HL-60 (cell line): ENCODE results near the gene COPS7A.

ENCODE experiments used
- GABPA ChIP-seq: IDR thresholded peaks from 2 replicates; pipeline ENCODE4 v1.6.1; 2012; ENCODE audit warnings: low read depth
- TF ChIP-seq, protein P1 (sequence below): IDR thresholded peaks from one replicate; pipeline ENCODE4 v1.5.1; 2011; ENCODE audit warnings: low read length, control low read depth, inconsistent platforms; ENCODE audit not compliant: insufficient read depth

DNA sequence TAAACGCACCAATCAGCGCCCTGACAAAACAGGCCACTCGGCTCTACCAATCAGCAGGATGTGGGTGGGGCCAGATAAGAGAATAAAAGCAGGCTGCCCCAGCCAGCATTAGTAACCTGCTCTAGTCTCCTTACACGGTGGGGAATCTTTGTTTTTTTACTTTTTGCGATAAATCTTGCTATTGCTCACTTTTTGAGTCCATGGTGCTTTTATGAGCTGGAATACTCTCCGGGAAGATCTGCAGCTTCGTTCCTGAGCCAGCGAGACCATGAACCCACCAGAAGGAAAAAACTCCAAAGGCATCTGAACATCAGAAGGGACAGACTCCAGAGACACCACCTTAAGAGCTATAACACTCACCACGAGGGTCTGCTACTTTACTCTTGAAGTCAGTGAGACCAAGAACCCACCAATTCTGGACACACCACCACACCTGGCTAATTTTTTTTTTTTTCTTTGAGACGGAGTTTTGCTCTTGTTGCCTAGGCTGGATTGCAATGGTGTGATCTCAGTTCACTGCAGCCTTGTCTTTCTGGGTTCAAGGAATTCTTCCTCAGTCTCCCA, 6.9 kb upstream of the COPS7A start:
- TF ChIP-seq, protein P1, sequence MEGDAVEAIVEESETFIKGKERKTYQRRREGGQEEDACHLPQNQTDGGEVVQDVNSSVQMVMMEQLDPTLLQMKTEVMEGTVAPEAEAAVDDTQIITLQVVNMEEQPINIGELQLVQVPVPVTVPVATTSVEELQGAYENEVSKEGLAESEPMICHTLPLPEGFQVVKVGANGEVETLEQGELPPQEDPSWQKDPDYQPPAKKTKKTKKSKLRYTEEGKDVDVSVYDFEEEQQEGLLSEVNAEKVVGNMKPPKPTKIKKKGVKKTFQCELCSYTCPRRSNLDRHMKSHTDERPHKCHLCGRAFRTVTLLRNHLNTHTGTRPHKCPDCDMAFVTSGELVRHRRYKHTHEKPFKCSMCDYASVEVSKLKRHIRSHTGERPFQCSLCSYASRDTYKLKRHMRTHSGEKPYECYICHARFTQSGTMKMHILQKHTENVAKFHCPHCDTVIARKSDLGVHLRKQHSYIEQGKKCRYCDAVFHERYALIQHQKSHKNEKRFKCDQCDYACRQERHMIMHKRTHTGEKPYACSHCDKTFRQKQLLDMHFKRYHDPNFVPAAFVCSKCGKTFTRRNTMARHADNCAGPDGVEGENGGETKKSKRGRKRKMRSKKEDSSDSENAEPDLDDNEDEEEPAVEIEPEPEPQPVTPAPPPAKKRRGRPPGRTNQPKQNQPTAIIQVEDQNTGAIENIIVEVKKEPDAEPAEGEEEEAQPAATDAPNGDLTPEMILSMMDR: no peak
- no peak for TF ChIP-seq GABPA
